ENCODE data around the gene CELF4.

The CELF4 gene

DNA sequence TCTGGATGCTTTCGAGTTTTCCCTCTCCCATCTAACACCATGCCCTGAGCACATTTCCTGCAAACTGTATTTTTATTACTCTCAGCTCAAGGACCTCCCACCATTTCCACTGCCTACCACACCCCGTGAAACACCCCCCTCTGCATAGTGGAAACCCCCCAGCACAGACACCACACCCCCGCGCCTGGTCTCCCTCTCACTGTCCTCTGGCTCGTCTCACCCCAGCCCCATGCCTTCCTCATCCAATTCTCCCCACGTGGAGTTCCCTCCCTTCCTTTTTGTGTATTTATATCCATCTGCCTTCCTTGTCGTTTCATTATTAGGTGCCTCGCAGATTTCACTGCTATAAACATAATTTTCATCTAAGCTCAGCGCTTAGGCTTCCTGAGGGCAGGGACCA, 307.5 kb downstream of the CELF4 start:
- TF ChIP-seq, protein P1, sequence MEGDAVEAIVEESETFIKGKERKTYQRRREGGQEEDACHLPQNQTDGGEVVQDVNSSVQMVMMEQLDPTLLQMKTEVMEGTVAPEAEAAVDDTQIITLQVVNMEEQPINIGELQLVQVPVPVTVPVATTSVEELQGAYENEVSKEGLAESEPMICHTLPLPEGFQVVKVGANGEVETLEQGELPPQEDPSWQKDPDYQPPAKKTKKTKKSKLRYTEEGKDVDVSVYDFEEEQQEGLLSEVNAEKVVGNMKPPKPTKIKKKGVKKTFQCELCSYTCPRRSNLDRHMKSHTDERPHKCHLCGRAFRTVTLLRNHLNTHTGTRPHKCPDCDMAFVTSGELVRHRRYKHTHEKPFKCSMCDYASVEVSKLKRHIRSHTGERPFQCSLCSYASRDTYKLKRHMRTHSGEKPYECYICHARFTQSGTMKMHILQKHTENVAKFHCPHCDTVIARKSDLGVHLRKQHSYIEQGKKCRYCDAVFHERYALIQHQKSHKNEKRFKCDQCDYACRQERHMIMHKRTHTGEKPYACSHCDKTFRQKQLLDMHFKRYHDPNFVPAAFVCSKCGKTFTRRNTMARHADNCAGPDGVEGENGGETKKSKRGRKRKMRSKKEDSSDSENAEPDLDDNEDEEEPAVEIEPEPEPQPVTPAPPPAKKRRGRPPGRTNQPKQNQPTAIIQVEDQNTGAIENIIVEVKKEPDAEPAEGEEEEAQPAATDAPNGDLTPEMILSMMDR (IDR thresholded peaks at IDR 0.05; ENCODE audit: low read depth, low read length) = no peak
- Histone ChIP-seq H3K9me3 (no peaks in the 10 kb centered on the region), H3K36me3 (no peaks in the 10 kb centered on the region), H3K27me3 (no peaks in the 10 kb centered on the region), H3K4me3 (ENCODE audit: low read depth, low read length) (no peak overlapping the region), H3K4me1 (peaks cover 8% of the 10 kb centered on the region; the same call in 1 of the 2 replicates)
- no peak for DNase-seq

GRCh38 chr18:37254973-37255372, 310.6 kb downstream of the CELF4 start:
- H3K9me3 ChIP-seq = no peaks in the 10 kb centered on the region
- H3K4me3 ChIP-seq (ENCODE audit: low read depth, low read length) = no peak overlapping the region
- DNase-seq = no peak
- no peaks in the 10 kb centered on the region for H3K36me3 ChIP-seq
- H3K4me1 ChIP-seq = no peaks in the 10 kb centered on the region
- H3K27me3 ChIP-seq = no peaks in the 10 kb centered on the region
- TF ChIP-seq, protein P1 (IDR thresholded peaks at IDR 0.05; ENCODE audit: low read depth, low read length) = no peak

DNA sequence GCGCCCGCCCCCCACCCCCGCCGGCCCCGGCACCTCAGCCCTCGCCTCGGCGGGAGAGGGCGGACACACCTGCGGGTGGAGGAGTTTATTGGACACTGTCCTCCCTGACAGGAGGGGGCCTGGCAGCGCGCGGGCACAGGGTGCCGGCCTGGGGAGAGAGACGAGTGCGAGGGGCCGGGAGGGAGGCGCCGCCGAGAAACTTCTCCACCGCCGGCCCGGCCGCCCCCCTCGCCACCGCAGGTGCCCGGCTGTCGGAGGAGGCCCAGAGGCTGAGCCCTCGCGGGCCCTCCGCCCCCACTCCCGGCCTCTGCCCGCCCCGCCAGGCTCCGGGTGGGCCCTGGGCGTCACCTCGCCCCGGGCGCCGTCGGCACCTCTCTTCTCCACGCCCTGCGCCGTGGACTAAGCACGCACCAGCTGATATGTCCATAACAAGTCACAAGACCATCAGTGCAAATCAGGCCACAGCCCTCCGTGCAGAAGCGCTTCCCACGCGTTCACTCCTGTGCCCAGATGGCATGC, 311.3 kb downstream of the CELF4 start:
- Histone ChIP-seq H3K4me1 (no peaks in the 10 kb centered on the region), H3K4me3 (ENCODE audit: low read depth, low read length) (peak overlapping the region; percentile 29), H3K27me3 (no peaks in the 10 kb centered on the region), H3K9me3 (no peaks in the 10 kb centered on the region), H3K36me3 (no peaks in the 10 kb centered on the region)
- TF ChIP-seq, protein P1 (IDR thresholded peaks at IDR 0.05; ENCODE audit: low read depth, low read length) = no peak
- DNase-seq = no peak

DNA sequence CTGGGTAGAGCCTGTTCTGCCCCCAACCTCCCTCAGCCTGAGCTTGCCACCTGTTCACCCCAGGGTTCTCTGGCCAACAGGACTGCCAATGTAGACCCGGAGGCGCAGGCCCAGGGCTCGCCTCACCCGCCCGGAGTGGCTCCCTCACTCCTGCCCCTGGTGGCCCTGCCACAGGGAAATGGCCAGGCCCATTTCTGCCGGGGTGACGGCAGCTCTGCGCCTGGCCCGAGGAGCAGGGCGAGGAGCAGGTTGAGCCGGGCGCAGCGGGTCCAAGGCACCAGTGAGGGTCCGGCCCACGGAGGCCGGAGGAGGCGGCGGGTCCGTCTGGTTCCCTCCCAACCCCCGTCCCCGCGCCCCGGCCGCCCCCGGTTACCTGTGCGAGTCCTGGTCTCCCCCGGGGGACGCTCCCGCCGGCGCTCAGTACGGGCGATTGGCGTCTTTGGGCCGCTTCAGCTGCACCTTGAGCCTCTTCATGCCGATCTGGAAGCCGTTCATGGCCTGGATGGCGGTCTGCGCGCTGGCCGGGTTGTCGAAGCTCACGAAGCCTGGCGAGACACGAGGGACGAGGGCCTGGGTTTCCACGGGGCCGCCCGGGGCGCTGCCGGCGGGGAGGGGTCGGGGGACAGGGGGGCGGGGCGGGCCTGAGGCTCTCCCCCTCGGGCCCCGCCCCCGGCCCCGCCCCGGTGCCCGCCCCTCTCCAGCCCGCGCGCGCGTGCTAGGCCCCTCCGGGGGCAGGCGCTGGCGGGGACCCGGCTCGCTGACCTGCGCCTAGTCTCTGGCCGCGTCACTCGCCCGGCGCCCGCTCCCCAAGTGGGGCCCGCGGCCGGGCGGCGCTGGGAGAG, 312.0 kb downstream of the CELF4 start:
- H3K9me3 ChIP-seq = no peaks in the 10 kb centered on the region
- TF ChIP-seq, protein P1 (IDR thresholded peaks at IDR 0.05; ENCODE audit: low read depth, low read length) = no peak
- H3K4me1 ChIP-seq = no peaks in the 10 kb centered on the region
- DNase-seq = peak; percentile 55
- no peak overlapping the region for H3K4me3 ChIP-seq (ENCODE audit: low read depth, low read length)
- no peaks in the 10 kb centered on the region for H3K36me3 ChIP-seq
- no peaks in the 10 kb centered on the region for H3K27me3 ChIP-seq

GRCh38 chr18:37252854-37253393, 312.7 kb downstream of the CELF4 start:
- no peak for DNase-seq
- H3K27me3 ChIP-seq = no peaks in the 10 kb centered on the region
- H3K9me3 ChIP-seq = no peaks in the 10 kb centered on the region
- TF ChIP-seq, protein P1 (IDR thresholded peaks at IDR 0.05; ENCODE audit: low read depth, low read length) = no peak
- H3K36me3 ChIP-seq = no peaks in the 10 kb centered on the region
- no peaks in the 10 kb centered on the region for H3K4me1 ChIP-seq
- H3K4me3 ChIP-seq (ENCODE audit: low read depth, low read length) = no peak overlapping the region

- TF ChIP-seq, protein P1 (IDR thresholded peaks at IDR 0.05; ENCODE audit: low read depth, low read length) = no peak
- no peaks in the 10 kb centered on the region for H3K9me3 ChIP-seq
- no peaks in the 10 kb centered on the region for H3K36me3 ChIP-seq
- H3K27me3 ChIP-seq = no peaks in the 10 kb centered on the region
- DNase-seq = no peak
- H3K4me1 ChIP-seq = no peaks in the 10 kb centered on the region
- H3K4me3 ChIP-seq (ENCODE audit: low read depth, low read length) = no peak overlapping the region
These were observed 313.3 kb downstream of the CELF4 start for GRCh38 chr18:37252342-37252741.
